Measurements from ENCODE around the gene KCNJ12.

Gene KCNJ12

DNA sequence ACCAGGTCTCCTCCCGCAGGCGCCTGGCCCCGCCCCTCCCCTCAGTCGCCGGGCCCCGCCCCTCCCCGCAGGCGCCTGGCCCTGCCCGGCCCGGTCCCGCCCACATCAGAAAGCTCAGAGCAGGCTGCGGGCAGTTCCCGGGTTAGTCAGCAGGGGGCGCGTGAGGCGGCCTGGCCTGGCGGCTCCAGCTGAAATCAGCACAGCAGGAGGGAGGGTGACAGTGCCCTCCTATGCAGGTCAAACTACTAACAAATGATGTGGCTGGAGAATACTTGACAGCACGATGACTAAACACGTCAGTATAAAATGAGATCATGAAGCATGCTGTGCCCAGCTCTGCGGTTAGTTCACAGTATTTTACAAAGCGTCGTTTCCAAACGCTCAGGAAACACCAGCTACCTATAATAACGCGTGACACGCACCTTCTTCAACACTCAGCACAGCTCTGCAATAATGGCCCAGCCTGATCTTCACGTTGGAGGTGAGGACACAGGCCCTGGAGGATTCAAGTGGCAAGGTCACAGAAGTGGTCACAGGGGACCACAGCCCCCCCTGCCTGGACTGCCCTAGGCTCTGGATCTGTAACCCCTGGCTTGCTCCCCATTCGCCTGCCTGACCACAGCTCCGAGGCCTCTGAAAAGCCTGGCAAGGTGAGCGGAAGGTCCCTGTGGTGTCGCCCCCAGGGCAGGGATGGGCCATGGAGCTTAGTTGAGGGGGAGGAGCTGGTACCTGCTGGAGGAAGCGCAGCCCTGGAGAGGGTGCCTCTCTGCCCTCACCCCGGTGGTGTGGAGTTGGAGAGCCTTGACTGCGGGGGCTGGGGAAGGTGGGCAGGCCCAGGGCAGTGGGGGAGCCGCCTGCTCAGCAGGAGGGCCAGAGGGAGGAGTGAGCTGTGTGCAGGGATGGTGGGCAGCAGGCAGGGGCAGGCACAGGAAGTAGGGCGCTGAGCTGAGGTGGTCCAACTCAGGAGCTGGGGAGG, 81.2 kb downstream of the KCNJ12 start:
- peaks cover 30% of the 10 kb centered on the region for H3K27me3 ChIP-seq (ENCODE audit: insufficient read depth, low read length)
- no peaks in the 10 kb centered on the region for H3K4me1 ChIP-seq (ENCODE audit: insufficient read depth, low read length)
- H2AFZ ChIP-seq (ENCODE audit: low read depth, low read length): no peak overlapping the region
- H3K4me3 ChIP-seq (ENCODE audit: low read length): no peak overlapping the region
- H3K9me3 ChIP-seq (ENCODE audit: low read length): peaks cover 2% of the 10 kb centered on the region
- H3K36me3 ChIP-seq (ENCODE audit: insufficient read depth, low read length): no peaks in the 10 kb centered on the region

GRCh38 chr17:21458054-21458453, 81.9 kb downstream of the KCNJ12 start:
- no peaks in the 10 kb centered on the region for H3K4me1 ChIP-seq (ENCODE audit: insufficient read depth, low read length)
- H3K4me3 ChIP-seq (ENCODE audit: low read length): no peak overlapping the region
- peaks cover 30% of the 10 kb centered on the region for H3K27me3 ChIP-seq (ENCODE audit: insufficient read depth, low read length)
- no peaks in the 10 kb centered on the region for H3K36me3 ChIP-seq (ENCODE audit: insufficient read depth, low read length)
- no peak overlapping the region for H2AFZ ChIP-seq (ENCODE audit: low read depth, low read length)
- no peaks in the 10 kb centered on the region for H3K9me3 ChIP-seq (ENCODE audit: low read length)

GRCh38 chr17:21459536-21459935, 83.4 kb downstream of the KCNJ12 start:
- Histone ChIP-seq H2AFZ (ENCODE audit: low read depth, low read length) (no peak overlapping the region), H3K36me3 (ENCODE audit: insufficient read depth, low read length) (no peaks in the 10 kb centered on the region), H3K4me3 (ENCODE audit: low read length) (no peak overlapping the region), H3K4me1 (ENCODE audit: insufficient read depth, low read length) (peaks cover 2% of the 10 kb centered on the region), H3K27me3 (ENCODE audit: insufficient read depth, low read length) (peaks cover 32% of the 10 kb centered on the region), H3K9me3 (ENCODE audit: low read length) (no peaks in the 10 kb centered on the region)

DNA sequence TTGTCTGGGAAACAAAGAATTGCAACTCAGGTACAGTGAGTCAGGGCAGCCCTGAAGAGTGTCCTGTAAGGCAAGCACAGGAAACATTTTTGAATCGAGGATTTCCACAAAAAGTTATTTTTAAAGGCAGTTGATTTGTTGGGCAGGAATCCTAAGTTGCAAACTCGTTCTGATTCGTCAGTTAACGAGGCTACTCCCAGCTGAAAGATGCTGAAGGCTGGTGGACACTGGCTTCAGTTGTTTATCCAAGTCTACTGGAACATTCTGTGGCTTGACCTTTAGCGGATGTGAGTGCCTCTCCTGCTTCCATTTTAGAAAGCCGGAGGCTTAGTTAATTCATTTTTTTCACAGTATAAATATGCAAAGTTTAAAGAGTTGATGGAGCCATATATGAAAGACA, 84.2 kb downstream of the KCNJ12 start:
- H3K27me3 ChIP-seq (ENCODE audit: insufficient read depth, low read length): peaks cover 36% of the 10 kb centered on the region
- no peak overlapping the region for H3K4me3 ChIP-seq (ENCODE audit: low read length)
- H3K9me3 ChIP-seq (ENCODE audit: low read length): no peaks in the 10 kb centered on the region
- no peaks in the 10 kb centered on the region for H3K36me3 ChIP-seq (ENCODE audit: insufficient read depth, low read length)
- no peak overlapping the region for H2AFZ ChIP-seq (ENCODE audit: low read depth, low read length)
- H3K4me1 ChIP-seq (ENCODE audit: insufficient read depth, low read length): peaks cover 2% of the 10 kb centered on the region

GRCh38 chr17:21462237-21462636, 86.1 kb downstream of the KCNJ12 start:
- H3K9me3 ChIP-seq (ENCODE audit: low read length): no peaks in the 10 kb centered on the region
- H3K27me3 ChIP-seq (ENCODE audit: insufficient read depth, low read length): peaks cover 43% of the 10 kb centered on the region
- no peak overlapping the region for H3K4me3 ChIP-seq (ENCODE audit: low read length)
- no peaks in the 10 kb centered on the region for H3K36me3 ChIP-seq (ENCODE audit: insufficient read depth, low read length)
- peaks cover 2% of the 10 kb centered on the region for H3K4me1 ChIP-seq (ENCODE audit: insufficient read depth, low read length)
- no peak overlapping the region for H2AFZ ChIP-seq (ENCODE audit: low read depth, low read length)

DNA sequence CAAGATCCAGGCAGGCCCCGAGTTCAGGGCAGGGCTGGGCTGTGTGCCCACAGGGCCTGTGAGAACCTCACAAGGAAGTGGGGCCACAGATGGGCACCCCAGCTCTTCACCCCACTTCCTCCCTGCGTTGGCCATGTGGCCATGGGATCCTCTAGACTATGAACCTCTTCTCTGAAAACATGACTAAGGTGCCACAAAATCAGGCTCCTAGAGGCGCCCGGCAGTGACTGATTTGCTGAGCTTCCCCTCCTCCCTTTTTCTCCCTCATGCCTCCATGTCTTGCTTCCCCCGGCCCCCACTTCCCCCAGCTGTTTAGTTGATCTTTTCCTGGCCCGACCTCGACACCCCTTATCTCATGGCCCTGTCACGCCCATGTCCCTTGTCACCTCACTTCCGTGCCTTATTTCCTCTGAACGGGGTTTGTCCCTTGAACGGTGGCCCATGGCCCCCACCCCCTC, 87.1 kb downstream of the KCNJ12 start:
- H3K27me3 ChIP-seq (ENCODE audit: insufficient read depth, low read length): peaks cover 43% of the 10 kb centered on the region
- H3K9me3 ChIP-seq (ENCODE audit: low read length): no peaks in the 10 kb centered on the region
- H3K4me1 ChIP-seq (ENCODE audit: insufficient read depth, low read length): peaks cover 2% of the 10 kb centered on the region
- no peak overlapping the region for H2AFZ ChIP-seq (ENCODE audit: low read depth, low read length)
- no peak overlapping the region for H3K4me3 ChIP-seq (ENCODE audit: low read length)
- H3K36me3 ChIP-seq (ENCODE audit: insufficient read depth, low read length): no peaks in the 10 kb centered on the region

- H3K27me3 ChIP-seq (ENCODE audit: insufficient read depth, low read length): peaks cover 44% of the 10 kb centered on the region
- no peaks in the 10 kb centered on the region for H3K9me3 ChIP-seq (ENCODE audit: low read length)
- peaks cover 2% of the 10 kb centered on the region for H3K4me1 ChIP-seq (ENCODE audit: insufficient read depth, low read length)
- no peak overlapping the region for H3K4me3 ChIP-seq (ENCODE audit: low read length)
- no peaks in the 10 kb centered on the region for H3K36me3 ChIP-seq (ENCODE audit: insufficient read depth, low read length)
- H2AFZ ChIP-seq (ENCODE audit: low read depth, low read length): no peak overlapping the region
Measured at GRCh38 chr17:21463779-21464407, 87.7 kb downstream of the KCNJ12 start.

- H3K4me3 ChIP-seq (ENCODE audit: low read length): no peak overlapping the region
- H3K36me3 ChIP-seq (ENCODE audit: insufficient read depth, low read length): no peaks in the 10 kb centered on the region
- H3K9me3 ChIP-seq (ENCODE audit: low read length): no peaks in the 10 kb centered on the region
- H3K4me1 ChIP-seq (ENCODE audit: insufficient read depth, low read length): peaks cover 2% of the 10 kb centered on the region
- no peak overlapping the region for H2AFZ ChIP-seq (ENCODE audit: low read depth, low read length)
- H3K27me3 ChIP-seq (ENCODE audit: insufficient read depth, low read length): peaks cover 45% of the 10 kb centered on the region
Measured at GRCh38 chr17:21464611-21465021, 88.5 kb downstream of the KCNJ12 start.

DNA sequence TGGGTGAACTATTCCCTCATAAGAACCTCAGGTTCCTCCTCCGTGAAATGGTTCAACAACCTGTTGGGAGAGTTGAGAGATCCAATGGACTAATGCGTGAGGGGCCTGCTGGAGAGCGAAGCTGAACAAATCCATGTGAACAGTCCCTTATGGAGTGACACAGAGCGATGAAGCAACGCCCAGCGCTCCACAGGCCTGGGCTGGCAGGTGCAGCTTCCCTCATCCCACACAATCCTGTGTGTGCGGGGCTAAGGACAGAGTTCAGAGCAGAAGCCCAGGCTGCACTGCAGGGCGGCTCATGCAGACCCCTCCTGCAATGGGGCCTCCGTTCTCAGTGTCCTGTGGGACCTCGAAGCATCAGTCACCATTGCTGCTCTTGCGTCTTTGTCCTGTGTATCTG, 90.4 kb downstream of the KCNJ12 start:
- no peaks in the 10 kb centered on the region for H3K36me3 ChIP-seq (ENCODE audit: insufficient read depth, low read length)
- H3K9me3 ChIP-seq (ENCODE audit: low read length): no peaks in the 10 kb centered on the region
- no peak overlapping the region for H3K4me3 ChIP-seq (ENCODE audit: low read length)
- peaks cover 2% of the 10 kb centered on the region for H3K4me1 ChIP-seq (ENCODE audit: insufficient read depth, low read length)
- H2AFZ ChIP-seq (ENCODE audit: low read depth, low read length): no peak overlapping the region
- H3K27me3 ChIP-seq (ENCODE audit: insufficient read depth, low read length): peaks cover 42% of the 10 kb centered on the region

DNA sequence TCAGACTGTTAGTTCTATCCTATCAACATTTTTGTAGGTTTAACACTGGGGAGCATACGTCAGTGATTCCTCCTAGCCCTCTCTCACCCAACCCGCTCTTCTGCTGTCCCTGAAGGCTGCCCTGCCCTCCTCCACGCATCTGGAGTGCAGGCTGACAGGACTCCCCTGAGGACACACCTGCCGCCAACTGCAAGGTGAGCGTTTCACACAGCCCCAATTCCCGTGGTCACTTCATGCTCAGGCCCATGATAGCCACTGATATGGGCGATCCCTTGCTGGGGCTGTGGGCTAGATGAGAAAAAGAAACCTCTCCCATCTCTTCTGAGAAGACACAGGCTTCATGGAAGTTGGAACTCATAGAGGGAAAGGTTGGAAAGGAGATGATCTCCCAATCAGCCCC, 91.0 kb downstream of the KCNJ12 start:
- Histone ChIP-seq H3K27me3 (ENCODE audit: insufficient read depth, low read length) (peaks cover 36% of the 10 kb centered on the region), H3K4me3 (ENCODE audit: low read length) (no peak overlapping the region), H2AFZ (ENCODE audit: low read depth, low read length) (no peak overlapping the region), H3K4me1 (ENCODE audit: insufficient read depth, low read length) (peaks cover 2% of the 10 kb centered on the region), H3K9me3 (ENCODE audit: low read length) (no peaks in the 10 kb centered on the region), H3K36me3 (ENCODE audit: insufficient read depth, low read length) (no peaks in the 10 kb centered on the region)

- Histone ChIP-seq H3K27me3 (ENCODE audit: insufficient read depth, low read length) (peaks cover 35% of the 10 kb centered on the region), H3K4me1 (ENCODE audit: insufficient read depth, low read length) (peaks cover 2% of the 10 kb centered on the region), H3K4me3 (ENCODE audit: low read length) (no peak overlapping the region), H3K36me3 (ENCODE audit: insufficient read depth, low read length) (no peaks in the 10 kb centered on the region), H2AFZ (ENCODE audit: low read depth, low read length) (no peak overlapping the region), H3K9me3 (ENCODE audit: low read length) (no peaks in the 10 kb centered on the region)
Measured at GRCh38 chr17:21467739-21468490, 91.8 kb downstream of the KCNJ12 start.
